Endothelial cell of umbilical vein (primary cell): ENCODE measurements around the gene ZFY. TPM values are rescaled to one million over a fixed set of nuclear protein-coding genes. Genes with fewer than 3 reads are reported as not detected.

Experiments used
- BruUV-seq: library from RNA; stranded (reverse); fragments of 400-500 nt; replicated peaks from 2 replicates; lab custom pipeline; 2021; lab: Mats Ljungman, UMichigan
- CTCF ChIA-PET: fragments of 300-600, 350-600 bp; sonication (Branson Sonifier 250); formaldehyde crosslinking; loops from one replicate; lab custom pipeline; 2021; ENCODE audit warnings: antibody characterized with exemption, inconsistent platforms; lab: Charles Lee
- POLR2A ChIA-PET: fragments of 300-600, 350-600 bp; sonication (Branson Sonifier 250); formaldehyde crosslinking; loops from one replicate; lab custom pipeline; 2021; ENCODE audit warnings: antibody characterized with exemption, inconsistent platforms; lab: Charles Lee
- DNase-seq: peaks from one replicate; pipeline ENCODE4 v3.0.0-alpha.2; 2011; ENCODE audit warnings: low read depth, low spot score
- FAIRE-seq: peaks from 2 replicates; lab custom pipeline; 2011; peaks lifted over from hg19 to GRCh38; lab: Jason Lieb, UNC
- H2AFZ ChIP-seq: 2 replicates; pipeline ENCODE4 v1.6.0; 2012; ENCODE audit warnings: low read depth, low read length, control low read depth, inconsistent platforms
- H3K27ac ChIP-seq: 2 replicates; pipeline ENCODE4 v1.5.1; 2011; ENCODE audit warnings: low read depth, mild to moderate bottlenecking, control low read depth, low read length, moderate library complexity; ENCODE audit not compliant: insufficient read depth
- H3K27me3 ChIP-seq, 2 experiments: 2 replicates each; pipeline versions ENCODE4 v1.6.0 to v1.6.1; 2011; ENCODE audit warnings: low read length in 2 of 2, mixed read lengths in 1 of 2; ENCODE audit not compliant: control insufficient read depth in 2 of 2, insufficient read depth in 2 of 2
- H3K36me3 ChIP-seq, 2 experiments: 2 replicates in 1 of 2; 3 replicates in 1 of 2; pipeline ENCODE4 v1.5.1; 2011; ENCODE audit warnings: low read length in 2 of 2, mild to moderate bottlenecking in 1 of 2, moderate library complexity in 1 of 2; ENCODE audit not compliant: control insufficient read depth in 2 of 2, insufficient read depth in 2 of 2; ENCODE audit errors: extremely low read depth in 1 of 2
- H3K4me1 ChIP-seq: 3 replicates; pipeline ENCODE4 v1.5.1; 2011; ENCODE audit warnings: mild to moderate bottlenecking, low read length; ENCODE audit not compliant: control insufficient read depth, insufficient read depth; ENCODE audit errors: extremely low read depth
- H3K4me2 ChIP-seq: 2 replicates; pipeline ENCODE4 v1.6.1; 2011; ENCODE audit warnings: low read length, control low read depth, mixed read lengths; ENCODE audit not compliant: insufficient read depth
- H3K4me3 ChIP-seq, 3 experiments: fragments of 200-600 bp in 1 of 3; sonication (generic), shearing (Covaris generic) in 1 of 3; replicated peaks in 1 of 3; 2 replicates each; pipeline ENCODE4 v1.5.1; 2011 to 2016; ENCODE audit warnings: control low read depth in 3 of 3, low read length in 3 of 3, mild to moderate bottlenecking in 2 of 3, inconsistent platforms in 1 of 3, low read depth in 1 of 3, moderate library complexity in 1 of 3; ENCODE audit not compliant: insufficient read depth in 1 of 3
- H3K79me2 ChIP-seq: 2 replicates; pipeline ENCODE4 v1.6.0; 2012; ENCODE audit warnings: low read length, inconsistent platforms; ENCODE audit not compliant: control insufficient read depth, insufficient read depth
- H3K9ac ChIP-seq: replicated peaks from 2 replicates; pipeline ENCODE3; 2011; ENCODE audit warnings: low read length, control low read depth; ENCODE audit not compliant: insufficient read depth; ENCODE audit errors: extremely low read depth
- H3K9me1 ChIP-seq: replicated peaks from 3 replicates; pipeline ENCODE4 v1.6.0; 2011; ENCODE audit warnings: mild to moderate bottlenecking, low read length; ENCODE audit not compliant: control insufficient read depth, insufficient read depth; ENCODE audit errors: extremely low read depth
- H3K9me3 ChIP-seq: replicated peaks from 2 replicates; pipeline ENCODE4 v1.5.1; 2012; ENCODE audit warnings: low read length, inconsistent platforms; ENCODE audit not compliant: control insufficient read depth, insufficient read depth
- H4K20me1 ChIP-seq: replicated peaks from 2 replicates; pipeline ENCODE3; 2011; ENCODE audit warnings: mild to moderate bottlenecking, low read length; ENCODE audit not compliant: control insufficient read depth, insufficient read depth; ENCODE audit errors: extremely low read depth
- EZH2 ChIP-seq: IDR thresholded peaks from 2 replicates; pipeline ENCODE4 v1.6.1; 2012; ENCODE audit warnings: borderline replicate concordance, low read depth, mild to moderate bottlenecking, moderate library complexity, low read length, inconsistent platforms; ENCODE audit not compliant: severe bottlenecking
- JUN ChIP-seq: IDR thresholded peaks from 2 replicates; pipeline ENCODE4 v1.6.1; 2011; ENCODE audit warnings: borderline replicate concordance, low read depth; ENCODE audit not compliant: insufficient read length, insufficient read depth
- MYC ChIP-seq: IDR thresholded peaks from one replicate; pipeline ENCODE4 v1.6.1; 2011; ENCODE audit warnings: mild to moderate bottlenecking, low read depth, low read length
- POLR2A ChIP-seq: IDR thresholded peaks from 2 replicates; pipeline ENCODE4 v1.6.1; 2012; ENCODE audit warnings: low read depth, mild to moderate bottlenecking, control low read depth, low read length
- dilution Hi-C: fragments of 300-500 bp; cut with MboI; formaldehyde crosslinking; loops from one replicate; pipeline ENCODE4 v1.15.0; 2019; ENCODE audit warnings: low sequenced_read_pairs; ENCODE audit not compliant: extremely low pct_ligation_motif_present
- intact Hi-C: fragments of 100-400 bp; cut with micrococcal nuclease; formaldehyde crosslinking; loops from one replicate; pipeline ENCODE4 v1.10.0; 2022
- polyA plus RNA-seq, 4 experiments: library from polyadenylated mRNA; depleted of rRNA in 3 of 4; stranded (reverse) in 3 of 4; unstranded in 1 of 4; fragments of >200 nt; gene quantifications; 2 replicates each; pipeline versions ENCODE4 v1.2.1 to v1.2.3, GENCODE V29; 2011 to 2012; ENCODE audit warnings: missing spikeins in 1 of 4
- total RNA-seq: library from RNA; stranded (reverse); gene quantifications from 2 replicates; pipeline ENCODE4 v1.2.3, GENCODE V29; 2021
- TF ChIP-seq, protein P1 (sequence below), 2 donors: IDR thresholded peaks; 1 replicate in 1 of 2; 2 replicates in 1 of 2; pipeline ENCODE4 v1.5.1; 2011; ENCODE audit warnings: low read length in 2 of 2, mild to moderate bottlenecking in 2 of 2, moderate library complexity in 2 of 2, control low read depth in 1 of 2, inconsistent platforms in 1 of 2, low read depth in 1 of 2; ENCODE audit not compliant: insufficient read depth in 1 of 2; ENCODE audit errors: extremely low read depth in 1 of 2
- TF ChIP-seq, protein P2 (sequence below): IDR thresholded peaks from 2 replicates; pipeline ENCODE4 v1.6.1; 2011; ENCODE audit not compliant: insufficient read depth, insufficient read length

Gene ZFY
- total and polyA plus RNA-seq, 2 donors (not counting 3 experiments of a cell fraction or from before 2014, with no cell fraction given), result 3.1 to 10.8 TPM

DNA sequence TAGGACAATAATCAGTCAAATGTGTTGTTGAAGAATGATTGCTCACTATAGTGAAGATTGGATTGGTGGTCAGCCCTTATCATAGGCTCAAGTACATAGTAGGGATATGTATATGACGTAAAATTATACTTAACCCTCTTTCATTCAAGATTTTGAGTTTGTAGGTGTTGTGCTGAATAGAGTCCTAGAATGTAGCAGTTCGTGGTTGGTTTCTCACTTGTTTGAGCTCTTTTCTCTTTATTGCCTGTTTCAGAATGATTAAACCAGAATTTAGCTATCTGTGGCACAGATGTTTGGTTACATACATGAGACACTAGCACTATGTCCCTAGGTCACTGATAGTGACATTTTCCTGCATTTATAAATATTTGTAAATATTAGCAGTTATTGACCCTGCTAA, 15.5 kb downstream of the ZFY start:
- no TSS peak for BruUV-seq
- FAIRE-seq (no peak), DNase-seq (no peak)
- no peak overlapping the region for H3K9ac ChIP-seq
- no peaks in the 10 kb centered on the region for H3K4me1 ChIP-seq
- dilution Hi-C loops (no loop called here), intact Hi-C loops (no loop called here)
- H4K20me1 ChIP-seq, result no peaks in the 10 kb centered on the region
- no peak overlapping the region for H3K4me3 ChIP-seq
- POLR2A ChIA-PET, result no interaction called here
- no peaks in the 10 kb centered on the region for H3K27me3 ChIP-seq
- CTCF ChIA-PET, result interaction anchor here (1.3 to 1.5 kb wide), 2 partner anchors 8 to 14 kb away, joined by 3 to 7 read pairs; no protein-coding TSS in a partner anchor
- peaks cover 74% of the 10 kb centered on the region for H3K79me2 ChIP-seq
- no peak overlapping the region for H3K27ac ChIP-seq
- no peaks in the 10 kb centered on the region for H3K9me1 ChIP-seq
- TF ChIP-seq JUN (no peak), MYC (no peak), EZH2 (no peak)
- TF ChIP-seq, protein P1, sequence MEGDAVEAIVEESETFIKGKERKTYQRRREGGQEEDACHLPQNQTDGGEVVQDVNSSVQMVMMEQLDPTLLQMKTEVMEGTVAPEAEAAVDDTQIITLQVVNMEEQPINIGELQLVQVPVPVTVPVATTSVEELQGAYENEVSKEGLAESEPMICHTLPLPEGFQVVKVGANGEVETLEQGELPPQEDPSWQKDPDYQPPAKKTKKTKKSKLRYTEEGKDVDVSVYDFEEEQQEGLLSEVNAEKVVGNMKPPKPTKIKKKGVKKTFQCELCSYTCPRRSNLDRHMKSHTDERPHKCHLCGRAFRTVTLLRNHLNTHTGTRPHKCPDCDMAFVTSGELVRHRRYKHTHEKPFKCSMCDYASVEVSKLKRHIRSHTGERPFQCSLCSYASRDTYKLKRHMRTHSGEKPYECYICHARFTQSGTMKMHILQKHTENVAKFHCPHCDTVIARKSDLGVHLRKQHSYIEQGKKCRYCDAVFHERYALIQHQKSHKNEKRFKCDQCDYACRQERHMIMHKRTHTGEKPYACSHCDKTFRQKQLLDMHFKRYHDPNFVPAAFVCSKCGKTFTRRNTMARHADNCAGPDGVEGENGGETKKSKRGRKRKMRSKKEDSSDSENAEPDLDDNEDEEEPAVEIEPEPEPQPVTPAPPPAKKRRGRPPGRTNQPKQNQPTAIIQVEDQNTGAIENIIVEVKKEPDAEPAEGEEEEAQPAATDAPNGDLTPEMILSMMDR (IDR thresholded peaks at IDR 0.05; ENCODE audit: extremely low read depth in 1 of 2, insufficient read depth in 1 of 2, low read depth in 1 of 2, low read length in 2 of 2), result no peak
- H3K4me2 ChIP-seq, result no peak overlapping the region
- no peak overlapping the region for H2AFZ ChIP-seq
- no peaks in the 10 kb centered on the region for H3K36me3 ChIP-seq
- H3K9me3 ChIP-seq, result no peaks in the 10 kb centered on the region

DNA sequence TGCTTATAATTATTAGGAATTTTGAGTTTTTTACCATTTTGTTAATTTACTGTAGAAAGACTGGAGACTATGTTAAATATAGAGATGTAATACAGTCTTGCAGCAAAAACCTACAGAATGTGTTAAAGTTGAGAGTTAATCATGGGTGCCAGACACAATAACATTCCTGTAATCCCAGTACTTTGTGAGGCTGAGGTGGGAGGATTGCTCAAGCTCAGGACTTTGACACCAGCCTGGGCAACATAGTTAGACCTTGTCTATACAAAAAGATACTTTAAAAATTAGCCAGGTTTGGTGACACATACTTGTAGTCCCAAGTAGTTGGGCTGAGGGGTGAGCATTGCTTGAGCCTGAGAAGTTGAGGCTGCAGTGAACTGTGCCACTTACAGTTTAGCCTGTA, 17.7 kb downstream of the ZFY start:
- ChIA-PET CTCF (no interaction called here), POLR2A (no interaction called here)
- no TSS peak for BruUV-seq
- peaks cover 71% of the 10 kb centered on the region for H3K79me2 ChIP-seq
- H3K9me3 ChIP-seq, result no peaks in the 10 kb centered on the region
- no peaks in the 10 kb centered on the region for H3K9me1 ChIP-seq
- H3K4me3 ChIP-seq, result no peak overlapping the region
- peaks cover 0 to 2% of the 10 kb centered on the region in 2 experiments for H3K36me3 ChIP-seq
- H3K4me1 ChIP-seq, result no peaks in the 10 kb centered on the region
- H3K27ac ChIP-seq, result no peak overlapping the region
- no peak for FAIRE-seq
- H3K9ac ChIP-seq, result no peak overlapping the region
- H2AFZ ChIP-seq, result no peak overlapping the region
- intact Hi-C loops, result no loop called here
- H3K27me3 ChIP-seq, result no peaks in the 10 kb centered on the region
- TF ChIP-seq, protein P2, sequence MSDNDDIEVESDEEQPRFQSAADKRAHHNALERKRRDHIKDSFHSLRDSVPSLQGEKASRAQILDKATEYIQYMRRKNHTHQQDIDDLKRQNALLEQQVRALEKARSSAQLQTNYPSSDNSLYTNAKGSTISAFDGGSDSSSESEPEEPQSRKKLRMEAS, result no peak
- TF ChIP-seq EZH2 (no peak), POLR2A (no peak)
- dilution Hi-C loops, result no loop called here
- DNase-seq, result no peak
- no peaks in the 10 kb centered on the region for H4K20me1 ChIP-seq
- no peak overlapping the region for H3K4me2 ChIP-seq
